GM21526 (cell line): ENCODE data around the gene GFPT2.

Experiments used
- ATAC-seq: cut with Tn5 transposase; IDR thresholded peaks from one replicate; pipeline ENCODE4 v1.9.1; 2021; ENCODE audit warnings: moderate library complexity; ENCODE audit not compliant: unreplicated experiment, low FRiP score

Gene GFPT2

DNA sequence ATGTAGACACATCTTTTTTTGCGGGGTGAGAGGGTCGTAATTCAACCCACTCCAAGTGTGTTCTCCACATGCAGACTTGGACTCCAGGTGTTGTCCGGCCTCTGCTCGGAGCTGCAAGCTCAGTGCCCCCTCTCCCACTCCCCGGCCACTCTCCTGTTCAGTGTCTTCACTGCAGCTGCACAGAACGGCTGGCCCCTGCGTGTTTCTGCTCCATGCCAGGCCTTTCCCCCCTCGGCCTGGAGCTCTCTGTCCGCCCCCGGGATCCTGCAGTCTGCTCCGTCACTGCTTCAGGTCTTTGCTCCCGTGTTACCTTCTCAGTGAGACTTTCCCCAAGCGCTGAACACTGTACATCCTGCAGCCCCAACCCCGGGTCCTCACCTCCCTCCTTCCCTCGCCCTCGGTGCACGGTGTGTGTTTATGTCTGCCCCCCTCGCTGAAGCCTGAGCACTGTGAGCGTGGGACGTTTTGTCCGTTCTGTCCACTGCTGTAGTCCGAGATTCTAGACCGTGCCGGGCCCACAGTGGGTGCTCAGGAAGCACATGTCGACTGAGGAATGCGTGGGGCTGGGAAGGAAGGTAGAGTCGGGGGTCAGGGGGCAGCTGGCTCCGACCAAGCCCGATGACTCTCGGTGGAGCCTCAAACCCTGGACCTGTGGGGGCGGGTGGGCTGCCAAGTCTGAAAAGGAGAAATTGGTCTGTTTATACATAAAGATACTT, 26.4 kb upstream of the GFPT2 start:
- no peak for ATAC-seq

- no peak for ATAC-seq
Observed at GRCh38 chr5:180378438-180379344, 25.6 kb upstream of the GFPT2 start.

GRCh38 chr5:180377556-180378197, 24.5 kb upstream of the GFPT2 start:
- no peak for ATAC-seq

GRCh38 chr5:180376511-180376910, 23.4 kb upstream of the GFPT2 start:
- ATAC-seq: no peak

GRCh38 chr5:180375955-180376354, 22.8 kb upstream of the GFPT2 start:
- ATAC-seq: no peak

- no peak for ATAC-seq
Observed at GRCh38 chr5:180375291-180375690, 22.2 kb upstream of the GFPT2 start.

- no peak for ATAC-seq
Observed at GRCh38 chr5:180373870-180374269, 20.7 kb upstream of the GFPT2 start.

DNA sequence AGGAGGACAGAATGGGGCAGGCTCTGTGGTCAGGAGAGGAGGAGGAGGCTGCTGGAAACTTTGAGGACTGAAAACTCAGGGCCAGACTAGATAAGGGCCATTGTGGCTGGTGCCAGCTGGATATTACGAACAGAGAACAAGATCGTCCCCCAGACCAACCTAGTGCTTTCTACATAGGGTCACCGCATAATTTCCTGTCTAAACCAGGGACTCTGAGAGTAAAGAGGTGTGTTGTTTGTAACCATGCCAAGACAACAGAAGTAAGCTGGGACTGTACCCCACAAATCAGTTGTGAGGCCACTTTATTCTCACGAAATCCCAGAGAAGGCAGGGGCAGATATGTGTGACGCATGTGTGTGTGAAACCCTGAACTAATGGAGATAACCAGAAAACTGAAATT, 20.3 kb upstream of the GFPT2 start:
- no peak for ATAC-seq

DNA sequence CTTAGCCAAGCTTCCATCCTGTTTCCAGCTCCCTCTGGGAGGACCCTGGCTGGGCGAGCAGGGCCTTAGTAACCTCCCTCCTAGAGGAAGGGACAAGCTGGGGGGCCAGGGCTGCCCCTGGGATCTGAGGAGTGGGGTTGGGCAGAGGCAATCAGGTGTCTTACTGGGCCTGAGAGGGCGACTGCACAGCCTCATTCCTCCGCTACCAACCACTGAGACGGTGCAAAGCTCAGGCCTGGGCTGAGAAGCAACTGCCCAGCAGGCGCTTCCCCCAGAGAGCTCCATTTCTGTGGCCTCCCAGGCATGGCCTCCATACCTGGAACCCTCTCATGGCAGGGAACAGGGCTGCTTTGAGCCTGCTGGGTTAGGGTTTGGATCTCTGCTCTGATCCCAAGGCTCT, 18.8 kb upstream of the GFPT2 start:
- ATAC-seq: no peak

DNA sequence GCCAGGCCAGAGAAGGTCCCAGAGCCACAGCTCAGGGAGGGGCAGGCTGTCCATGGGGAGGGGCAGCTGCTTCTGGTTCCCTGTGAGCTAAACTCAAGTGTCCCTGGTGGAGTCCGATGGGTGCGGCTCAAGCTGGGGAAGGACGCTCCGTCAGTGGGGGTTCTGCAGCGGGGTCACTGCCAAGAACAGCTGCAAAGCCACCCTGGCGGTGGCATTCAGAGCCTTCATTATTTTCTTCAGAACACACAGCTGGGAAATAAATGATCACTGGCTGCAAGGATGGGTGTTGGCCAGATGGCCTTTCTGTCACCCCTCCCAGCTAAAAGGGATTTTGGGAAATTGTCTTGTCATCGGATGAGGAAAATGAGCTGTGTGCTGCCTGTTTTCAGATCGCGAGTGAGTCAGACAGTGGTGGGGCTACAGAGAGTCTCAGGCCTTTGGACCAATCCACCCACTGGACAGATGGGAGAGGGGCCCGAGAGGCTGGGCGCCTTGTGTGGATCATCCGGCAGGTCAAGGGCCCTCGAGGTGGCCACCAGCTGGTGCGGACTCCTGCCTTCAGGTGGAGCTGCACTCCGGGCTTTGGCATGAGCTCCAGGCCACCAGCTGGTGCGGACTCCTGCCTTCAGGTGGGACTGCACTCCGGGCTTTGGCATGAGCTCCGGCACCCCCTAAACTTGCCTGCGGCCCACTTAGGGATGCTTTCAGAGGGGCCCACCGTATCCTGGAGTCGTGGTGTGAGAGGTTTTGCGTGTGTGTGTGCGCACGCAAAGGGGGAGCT, 17.9 kb upstream of the GFPT2 start:
- ATAC-seq: no peak

- no peak for ATAC-seq
Observed at GRCh38 chr5:180367991-180368390, 14.9 kb upstream of the GFPT2 start.

- ATAC-seq: no peak
Observed at GRCh38 chr5:180367300-180367699, 14.2 kb upstream of the GFPT2 start.

GRCh38 chr5:180366326-180366725, 13.2 kb upstream of the GFPT2 start:
- ATAC-seq: no peak

- no peak for ATAC-seq
Observed at GRCh38 chr5:180365829-180366228, 12.7 kb upstream of the GFPT2 start.

DNA sequence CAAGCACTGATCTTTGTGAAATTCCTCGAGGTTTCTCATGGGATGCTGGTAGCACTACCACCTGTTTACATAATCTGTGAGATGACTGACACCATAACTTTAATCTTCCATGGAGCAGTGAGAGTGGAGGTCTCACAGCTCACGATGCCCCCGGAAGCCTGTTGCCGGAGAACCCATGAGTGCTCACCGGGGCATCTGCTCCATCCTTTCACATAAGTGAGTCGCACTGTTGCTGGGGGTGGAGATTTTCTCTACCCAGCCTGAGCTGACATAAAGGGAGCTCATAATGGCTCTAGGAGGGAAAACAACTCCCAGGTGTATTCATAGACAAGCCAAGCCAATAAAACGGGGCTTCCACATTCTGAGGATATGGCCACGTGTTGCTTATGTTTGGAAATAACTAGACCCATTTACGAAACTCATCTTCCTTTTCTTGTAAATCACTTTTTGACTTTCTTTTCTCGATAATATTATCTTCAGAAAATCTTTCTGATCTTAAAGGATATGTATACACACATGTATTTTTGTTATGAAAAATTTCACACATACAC, 11.2 kb upstream of the GFPT2 start:
- no peak for ATAC-seq

DNA sequence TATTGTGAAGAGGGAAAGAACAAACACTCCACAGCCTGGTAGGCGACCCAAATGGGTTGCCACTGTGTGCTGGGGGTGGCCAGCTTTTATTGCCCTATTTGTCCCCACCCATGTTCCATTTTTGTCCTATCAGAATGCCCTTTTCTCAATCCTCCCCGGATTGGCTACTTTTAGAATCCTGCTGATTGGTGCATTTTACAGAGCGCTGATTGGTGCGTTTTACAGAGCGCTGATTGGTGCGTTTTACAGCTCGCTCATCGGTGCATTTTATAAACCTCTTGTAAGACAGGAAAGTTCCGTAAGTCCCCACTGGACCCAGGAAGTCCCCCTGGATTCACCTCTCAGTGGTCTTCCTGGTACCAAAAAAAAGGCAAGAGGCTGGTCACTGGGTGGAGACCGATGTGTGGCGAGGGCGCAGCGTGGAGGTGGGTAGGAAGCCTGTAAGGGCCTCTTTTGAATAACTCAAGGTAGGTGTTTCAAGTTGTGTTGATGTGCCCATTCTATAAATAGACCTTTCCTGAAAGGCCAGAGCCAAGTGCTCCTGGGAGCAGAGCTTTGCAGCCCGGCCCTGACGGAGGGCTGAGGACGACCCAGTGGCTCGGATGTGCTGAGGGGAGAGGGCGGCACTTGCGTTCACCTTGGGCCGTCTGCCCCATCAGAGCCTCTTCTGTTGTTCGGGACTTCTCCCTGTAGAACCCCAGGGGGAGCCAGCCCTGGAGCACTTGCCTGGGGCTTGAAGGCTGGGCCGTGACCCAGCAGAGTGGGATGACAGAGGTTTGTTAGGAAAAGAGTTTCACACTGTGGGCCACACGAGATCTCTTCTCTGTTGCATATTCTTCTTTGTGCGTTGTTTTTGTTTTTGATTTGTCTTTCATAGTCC, 7.2 kb upstream of the GFPT2 start:
- no peak for ATAC-seq

- no peak for ATAC-seq
Observed at GRCh38 chr5:180358694-180359093, 5.6 kb upstream of the GFPT2 start.

DNA sequence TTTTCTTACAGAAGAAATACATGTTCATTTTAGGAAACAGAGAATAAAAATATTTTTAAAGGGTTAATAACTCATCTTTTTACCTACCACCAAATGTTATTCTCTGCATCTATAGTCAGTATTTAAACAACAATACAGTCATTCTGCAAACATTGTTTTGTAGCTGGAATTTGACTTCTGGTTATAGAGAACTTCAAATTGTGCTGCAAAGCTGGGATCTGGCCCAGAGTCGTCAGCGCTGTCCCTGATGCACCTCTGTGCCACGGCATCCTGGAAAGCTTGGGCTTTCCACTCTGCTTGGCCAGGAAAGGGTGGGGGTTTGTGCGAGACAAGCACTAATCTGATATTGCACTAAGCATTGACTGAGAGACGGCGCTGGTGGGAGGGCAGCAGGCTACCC, 5.0 kb upstream of the GFPT2 start:
- ATAC-seq: no peak

DNA sequence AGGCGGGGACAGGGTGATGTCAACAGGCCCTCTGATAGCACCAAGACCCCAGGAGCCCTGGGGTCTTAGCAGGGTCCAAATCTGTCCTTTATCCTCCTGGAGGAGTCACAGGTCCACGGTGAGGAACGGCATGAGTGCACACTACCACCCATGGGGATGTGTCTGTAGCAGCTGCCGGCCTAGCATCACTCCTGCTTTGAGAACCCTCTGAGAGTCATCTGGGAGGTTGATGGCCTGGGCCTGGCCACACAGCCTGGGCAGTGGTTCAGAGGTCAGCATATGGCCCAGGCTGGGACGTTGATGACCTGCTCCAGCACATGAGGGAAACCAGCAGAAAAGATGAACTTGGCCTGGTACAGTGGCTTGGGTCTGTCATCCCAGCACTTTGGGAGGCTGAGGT, 1.8 kb upstream of the GFPT2 start:
- no peak for ATAC-seq
